HAP-1 (cell line): Measurements from ENCODE around the gene OSBPL9.

ENCODE experiments used
- DNase-seq, 2 experiments: peaks; one replicate each; pipeline ENCODE4 v3.0.0-alpha.2; 2016 to 2020; ENCODE audit warnings: low spot score in 2 of 2
- H3K27me3 ChIP-seq: fragments of 250-450 bp; sonication (Bioruptor Pico); 2 replicates; pipeline ENCODE4 v1.5.1; 2020; ENCODE audit warnings: low read depth, mild to moderate bottlenecking, moderate library complexity
- H3K36me3 ChIP-seq: fragments of 250-450 bp; sonication (Bioruptor Pico); replicated peaks from 2 replicates; pipeline ENCODE4 v1.5.1; 2020; ENCODE audit warnings: mild to moderate bottlenecking
- H3K4me1 ChIP-seq: fragments of 250-450 bp; sonication (Bioruptor Pico); 2 replicates; pipeline ENCODE4 v1.5.1; 2020; ENCODE audit warnings: mild to moderate bottlenecking
- H3K4me3 ChIP-seq: fragments of 250-450 bp; sonication (Bioruptor Pico); 2 replicates; pipeline ENCODE4 v1.5.1; 2020; ENCODE audit warnings: mild to moderate bottlenecking, moderate library complexity
- H3K9me3 ChIP-seq: fragments of 250-450 bp; sonication (Bioruptor Pico); 2 replicates; pipeline ENCODE4 v1.5.1; 2020; ENCODE audit warnings: mild to moderate bottlenecking, moderate library complexity
- in situ Hi-C: fragments of 300-500 bp; cut with MboI; formaldehyde crosslinking; loops from 3 replicates; pipeline ENCODE4 v1.14.3; 2020; ENCODE audit warnings: low sequenced_read_pairs, inconsistent platforms, mixed read lengths

The OSBPL9 gene

GRCh38 chr1:51616903-51617708 lies at the start of gene OSBPL9:
Gene OSBPL9 (plus strand): TSS chr1:51617092. CDS start chr1:51617111, 19 bp downstream.
- H3K27me3 ChIP-seq: no peaks in the 10 kb centered on the region
- H3K9me3 ChIP-seq: no peaks in the 10 kb centered on the region
- peak; percentile 80 to 91 for DNase-seq
- in situ Hi-C loops: no loop called here
- H3K4me3 ChIP-seq: peak within 1 kb of the TSS; percentile 93
- H3K36me3 ChIP-seq: no peaks in the 10 kb centered on the region
- peaks cover 9% of the 10 kb centered on the region for H3K4me1 ChIP-seq

- in situ Hi-C loops: no loop called here
- Histone ChIP-seq H3K4me3 (no peak overlapping the region), H3K36me3 (no peaks in the 10 kb centered on the region), H3K9me3 (no peaks in the 10 kb centered on the region), H3K27me3 (no peaks in the 10 kb centered on the region), H3K4me1 (peaks cover 27% of the 10 kb centered on the region)
- no peak for DNase-seq
These were observed 49.2 kb upstream of the OSBPL9 start for GRCh38 chr1:51567653-51568052.

DNA sequence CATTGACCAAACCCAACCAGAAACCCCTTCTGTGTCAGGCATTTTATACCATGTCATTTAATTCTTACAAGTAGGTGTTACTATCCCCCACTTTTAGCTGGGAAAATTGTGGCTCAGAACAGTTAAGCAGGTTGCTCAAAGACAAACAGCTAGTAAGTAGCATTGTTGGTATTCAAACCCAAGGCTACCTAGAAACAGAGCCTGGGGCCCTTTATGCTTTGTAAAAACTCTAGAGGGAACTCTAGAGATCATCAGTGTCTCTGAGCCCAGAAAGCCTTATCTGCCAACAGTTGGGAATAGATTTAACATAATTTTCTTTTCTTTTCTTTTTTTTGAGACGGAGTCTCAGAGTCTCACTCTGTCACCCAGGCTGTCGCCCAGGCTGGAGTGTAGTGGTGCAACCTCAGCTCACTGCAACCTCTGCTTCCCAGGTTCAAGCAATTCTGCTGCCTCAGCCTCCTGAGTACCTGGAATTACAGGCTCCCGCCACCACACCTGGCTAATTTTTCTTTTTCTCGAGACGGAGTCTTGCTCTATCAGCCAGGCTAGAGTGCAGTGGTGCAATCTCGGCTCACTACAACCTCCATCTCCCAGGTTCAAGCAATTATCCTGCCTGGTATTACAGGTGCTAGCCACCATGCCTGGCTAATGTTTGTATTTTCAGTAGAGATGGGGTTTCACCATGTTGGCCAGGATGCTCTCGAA lies 48.5 kb upstream of the OSBPL9 start:
- Histone ChIP-seq H3K36me3 (no peaks in the 10 kb centered on the region), H3K4me3 (no peak overlapping the region), H3K9me3 (no peaks in the 10 kb centered on the region), H3K4me1 (peaks cover 27% of the 10 kb centered on the region), H3K27me3 (no peaks in the 10 kb centered on the region)
- in situ Hi-C loops: no loop called here
- no peak for DNase-seq

- H3K9me3 ChIP-seq: no peaks in the 10 kb centered on the region
- H3K27me3 ChIP-seq: no peaks in the 10 kb centered on the region
- peak; percentile 27 to 47 for DNase-seq
- H3K4me1 ChIP-seq: peaks cover 31% of the 10 kb centered on the region
- H3K4me3 ChIP-seq: no peak overlapping the region
- in situ Hi-C loops: no loop called here
- H3K36me3 ChIP-seq: no peaks in the 10 kb centered on the region
These were observed 47.4 kb upstream of the OSBPL9 start for GRCh38 chr1:51569284-51570062.

- H3K9me3 ChIP-seq: no peaks in the 10 kb centered on the region
- no peaks in the 10 kb centered on the region for H3K36me3 ChIP-seq
- peaks cover 34% of the 10 kb centered on the region for H3K4me1 ChIP-seq
- in situ Hi-C loops: no loop called here
- H3K27me3 ChIP-seq: no peaks in the 10 kb centered on the region
- no peak overlapping the region for H3K4me3 ChIP-seq
- no peak for DNase-seq
These were observed 46.7 kb upstream of the OSBPL9 start for GRCh38 chr1:51570063-51570710.

GRCh38 chr1:51572365-51572764 lies 44.5 kb upstream of the OSBPL9 start:
- in situ Hi-C loops: no loop called here
- no peaks in the 10 kb centered on the region for H3K9me3 ChIP-seq
- no peaks in the 10 kb centered on the region for H3K36me3 ChIP-seq
- no peak for DNase-seq
- peaks cover 42% of the 10 kb centered on the region for H3K4me1 ChIP-seq
- no peak overlapping the region for H3K4me3 ChIP-seq
- H3K27me3 ChIP-seq: no peaks in the 10 kb centered on the region

DNA sequence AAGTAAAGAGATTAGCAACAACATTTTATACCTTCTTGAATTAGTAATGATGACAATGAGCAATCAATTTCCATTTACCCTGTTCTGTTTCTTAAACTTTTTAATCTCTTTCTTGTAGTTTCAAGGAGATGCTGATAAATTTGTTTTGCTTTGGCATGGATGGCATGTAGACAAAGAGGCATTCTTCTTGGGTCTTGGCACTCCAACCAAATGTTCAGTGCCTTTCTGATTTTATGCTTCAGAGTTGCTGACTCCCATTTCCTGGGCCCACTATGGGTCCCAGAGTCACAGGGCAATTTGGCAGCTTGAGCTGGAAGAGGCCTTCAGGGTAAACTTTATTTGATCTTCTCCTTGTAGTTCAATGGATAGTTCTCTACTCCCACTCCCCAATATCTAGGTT lies 42.1 kb upstream of the OSBPL9 start:
- Histone ChIP-seq H3K9me3 (no peaks in the 10 kb centered on the region), H3K27me3 (no peaks in the 10 kb centered on the region), H3K4me3 (no peak overlapping the region), H3K4me1 (peaks cover 32% of the 10 kb centered on the region), H3K36me3 (no peaks in the 10 kb centered on the region)
- no peak for DNase-seq
- in situ Hi-C loops: no loop called here

GRCh38 chr1:51575406-51576084 lies 41.3 kb upstream of the OSBPL9 start:
- peak in 1 of 2 experiments; percentile 21 for DNase-seq
- Histone ChIP-seq H3K36me3 (no peaks in the 10 kb centered on the region), H3K27me3 (no peaks in the 10 kb centered on the region), H3K9me3 (no peaks in the 10 kb centered on the region), H3K4me3 (no peak overlapping the region), H3K4me1 (peaks cover 25% of the 10 kb centered on the region)
- in situ Hi-C loops: no loop called here

DNA sequence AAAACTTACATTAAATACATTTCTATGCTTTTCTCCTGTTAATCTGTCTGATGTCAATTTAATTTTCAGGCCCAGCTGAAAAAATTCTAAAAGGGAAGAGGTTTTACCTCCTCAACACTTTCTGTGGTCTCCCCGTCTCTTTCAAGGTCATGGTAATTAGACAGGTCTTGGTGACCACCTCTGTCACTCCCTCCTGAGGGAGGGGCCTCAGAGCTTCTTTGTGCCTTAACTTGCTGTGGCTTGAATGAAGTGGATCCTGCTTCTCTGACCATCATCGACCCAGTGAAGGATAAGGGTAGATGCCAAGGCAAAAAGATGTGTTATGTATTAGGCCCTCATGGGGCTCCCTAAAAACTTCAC lies 40.8 kb upstream of the OSBPL9 start:
- Histone ChIP-seq H3K4me3 (no peak overlapping the region), H3K36me3 (no peaks in the 10 kb centered on the region), H3K9me3 (no peaks in the 10 kb centered on the region), H3K27me3 (no peaks in the 10 kb centered on the region), H3K4me1 (peaks cover 23% of the 10 kb centered on the region)
- DNase-seq: no peak
- in situ Hi-C loops: no loop called here

DNA sequence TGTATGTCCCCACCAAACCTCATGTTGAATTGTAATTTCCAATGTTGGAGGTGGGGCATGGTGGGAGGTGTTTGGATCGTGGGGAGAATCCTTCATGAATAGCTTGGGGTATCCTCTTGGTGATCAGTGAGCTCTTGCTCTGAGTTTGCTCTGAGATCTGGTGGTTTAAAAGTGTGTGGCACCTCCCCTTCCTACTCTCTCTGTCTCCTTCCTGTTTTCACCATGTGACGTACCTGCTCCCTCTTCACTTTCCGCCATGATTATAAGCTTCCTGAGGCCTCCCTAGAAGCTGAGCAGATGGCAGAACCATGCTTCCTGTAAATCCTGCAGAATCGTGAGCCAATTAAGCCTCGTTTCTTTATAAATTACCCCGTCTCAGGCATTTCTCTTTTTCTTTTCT lies 40.0 kb upstream of the OSBPL9 start:
- Histone ChIP-seq H3K4me1 (peaks cover 21% of the 10 kb centered on the region), H3K27me3 (no peaks in the 10 kb centered on the region), H3K36me3 (no peaks in the 10 kb centered on the region), H3K4me3 (no peak overlapping the region), H3K9me3 (no peaks in the 10 kb centered on the region)
- in situ Hi-C loops: no loop called here
- no peak for DNase-seq

- DNase-seq: no peak
- Histone ChIP-seq H3K36me3 (no peaks in the 10 kb centered on the region), H3K4me3 (no peak overlapping the region), H3K27me3 (no peaks in the 10 kb centered on the region), H3K4me1 (peaks cover 14% of the 10 kb centered on the region), H3K9me3 (no peaks in the 10 kb centered on the region)
- in situ Hi-C loops: no loop called here
These were observed 38.3 kb upstream of the OSBPL9 start for GRCh38 chr1:51578383-51579109.

DNA sequence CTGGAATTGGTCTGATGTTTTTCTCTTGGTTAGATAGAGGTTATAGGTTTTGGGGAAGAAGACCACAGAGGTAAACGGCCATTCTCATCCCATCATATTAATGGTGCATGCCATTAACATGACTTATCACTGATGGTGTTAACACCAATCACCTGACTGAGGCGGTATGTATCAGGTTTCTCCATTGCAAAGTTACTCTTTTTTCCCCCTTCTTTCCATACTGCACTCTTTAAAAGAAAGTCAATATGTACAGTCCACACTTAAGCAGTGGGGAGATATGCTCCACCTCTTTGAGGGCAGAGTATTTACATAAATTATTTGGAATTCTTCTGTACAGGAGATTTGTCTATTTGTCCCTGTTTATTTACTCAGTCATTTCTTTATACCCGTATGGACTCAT lies 35.7 kb upstream of the OSBPL9 start:
- Histone ChIP-seq H3K9me3 (no peaks in the 10 kb centered on the region), H3K4me3 (no peak overlapping the region), H3K4me1 (no peaks in the 10 kb centered on the region), H3K36me3 (no peaks in the 10 kb centered on the region), H3K27me3 (no peaks in the 10 kb centered on the region)
- in situ Hi-C loops: no loop called here
- no peak for DNase-seq

- no peaks in the 10 kb centered on the region for H3K4me1 ChIP-seq
- in situ Hi-C loops: no loop called here
- no peak for DNase-seq
These were observed 33.4 kb upstream of the OSBPL9 start for GRCh38 chr1:51583532-51583931.

More at GRCh38 chr1:51583532-51583931, 33.4 kb upstream of the OSBPL9 start:
- Histone ChIP-seq H3K36me3 (no peaks in the 10 kb centered on the region), H3K27me3 (no peaks in the 10 kb centered on the region), H3K4me3 (no peak overlapping the region), H3K9me3 (no peaks in the 10 kb centered on the region)
